ENCODE measurements around the gene TBX1.

The TBX1 gene

DNA sequence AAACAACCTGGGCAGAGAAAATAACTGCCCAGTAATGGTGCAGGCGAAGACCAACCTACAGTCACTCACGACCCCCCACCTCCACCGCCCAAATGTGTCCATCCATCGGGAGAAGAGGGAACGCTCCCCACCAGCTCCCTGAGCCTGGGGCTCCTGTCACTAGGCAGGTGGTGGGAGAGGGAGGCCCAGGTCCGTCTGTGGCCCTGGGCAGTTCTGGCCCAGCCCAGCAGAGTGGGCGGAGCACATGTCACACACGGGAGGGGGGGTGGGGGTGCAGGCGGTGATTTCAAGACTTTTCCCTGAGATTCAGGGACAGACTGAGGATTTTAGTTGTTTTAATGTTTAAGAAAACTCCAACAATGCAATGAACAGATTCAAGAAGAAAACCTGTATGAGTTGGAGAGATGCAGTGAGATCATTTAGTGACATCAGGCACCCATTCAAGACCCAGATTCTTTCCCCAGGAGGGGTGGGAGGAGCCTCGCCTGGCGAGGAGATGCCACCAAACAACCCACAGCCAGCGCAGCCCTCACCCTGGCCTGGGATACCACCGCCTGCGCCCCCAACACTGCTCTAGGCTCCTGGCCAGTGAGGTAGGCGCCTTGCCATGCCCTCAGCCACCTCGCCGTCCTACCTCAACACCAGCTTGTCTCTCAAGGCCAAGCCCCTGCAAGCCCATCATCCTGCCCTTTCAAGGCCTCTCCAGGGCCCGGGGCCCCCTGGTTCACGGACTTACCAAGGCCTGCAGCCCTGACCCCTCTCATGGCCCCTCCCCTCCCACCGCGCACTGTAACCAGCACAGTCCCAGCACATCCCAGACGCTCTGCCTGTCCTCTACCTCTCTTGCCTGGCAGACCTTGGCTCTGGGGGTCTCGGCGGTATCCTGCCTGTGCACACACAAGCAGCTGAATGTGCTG is 36.8 kb downstream of the TBX1 start:
- no peak for DNase-seq (ENCODE audit: extremely low read depth in 1 of 2, low read depth in 1 of 2)

DNA sequence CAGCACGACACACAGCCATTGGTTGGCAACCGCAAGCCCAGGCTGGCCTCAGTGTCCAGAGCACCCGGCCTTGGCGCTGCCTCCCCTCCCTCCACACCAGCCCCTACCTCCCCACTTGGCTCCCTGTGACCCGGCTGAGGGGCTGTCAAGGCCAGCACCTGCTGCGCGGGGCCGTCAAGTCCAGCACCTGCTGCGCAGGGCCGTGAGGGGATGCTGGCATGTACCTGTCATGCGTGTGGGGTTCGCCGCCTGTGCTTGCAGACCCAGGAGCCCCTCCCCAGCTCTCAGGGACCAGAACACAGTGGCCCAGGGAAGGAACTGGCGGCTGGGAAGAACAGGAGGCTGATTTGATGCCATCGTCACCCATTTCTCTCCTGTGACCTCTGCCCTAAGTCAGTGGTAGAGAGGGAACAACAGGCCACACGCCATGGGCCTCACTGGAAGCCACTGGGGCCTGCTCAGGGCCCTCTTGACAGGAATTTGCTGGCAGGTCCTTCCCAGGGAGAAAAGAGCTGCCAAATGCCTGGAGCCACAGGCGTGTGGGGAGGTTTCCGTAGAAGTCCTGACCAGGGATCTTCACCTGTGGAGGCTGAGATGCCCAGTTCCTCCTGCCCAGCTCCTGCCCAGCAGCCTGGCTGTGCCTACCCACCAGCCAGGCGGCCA is 37.6 kb downstream of the TBX1 start:
- no peak for DNase-seq (ENCODE audit: extremely low read depth in 1 of 2, low read depth in 1 of 2)

DNA sequence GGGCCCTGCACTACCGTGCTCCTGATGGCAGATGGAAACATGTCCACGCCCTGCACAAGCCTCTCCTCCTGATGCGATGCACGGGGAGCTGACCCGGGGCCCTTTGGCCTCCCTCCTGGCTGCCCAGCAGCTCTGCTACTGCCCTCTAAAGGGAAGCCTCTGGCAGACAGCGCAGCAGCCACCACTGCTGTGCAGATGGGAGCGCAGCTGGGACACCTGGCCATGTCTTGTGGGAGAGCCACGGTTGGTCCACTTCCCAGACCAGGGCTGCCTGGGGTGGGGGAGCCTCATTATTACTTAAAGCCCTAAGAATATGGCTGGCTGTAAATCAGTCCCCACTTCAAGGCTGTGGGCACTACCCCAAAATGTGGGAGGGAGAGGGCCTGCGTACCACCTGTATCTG is 38.3 kb downstream of the TBX1 start:
- no peak for DNase-seq (ENCODE audit: extremely low read depth in 1 of 2, low read depth in 1 of 2)

DNA sequence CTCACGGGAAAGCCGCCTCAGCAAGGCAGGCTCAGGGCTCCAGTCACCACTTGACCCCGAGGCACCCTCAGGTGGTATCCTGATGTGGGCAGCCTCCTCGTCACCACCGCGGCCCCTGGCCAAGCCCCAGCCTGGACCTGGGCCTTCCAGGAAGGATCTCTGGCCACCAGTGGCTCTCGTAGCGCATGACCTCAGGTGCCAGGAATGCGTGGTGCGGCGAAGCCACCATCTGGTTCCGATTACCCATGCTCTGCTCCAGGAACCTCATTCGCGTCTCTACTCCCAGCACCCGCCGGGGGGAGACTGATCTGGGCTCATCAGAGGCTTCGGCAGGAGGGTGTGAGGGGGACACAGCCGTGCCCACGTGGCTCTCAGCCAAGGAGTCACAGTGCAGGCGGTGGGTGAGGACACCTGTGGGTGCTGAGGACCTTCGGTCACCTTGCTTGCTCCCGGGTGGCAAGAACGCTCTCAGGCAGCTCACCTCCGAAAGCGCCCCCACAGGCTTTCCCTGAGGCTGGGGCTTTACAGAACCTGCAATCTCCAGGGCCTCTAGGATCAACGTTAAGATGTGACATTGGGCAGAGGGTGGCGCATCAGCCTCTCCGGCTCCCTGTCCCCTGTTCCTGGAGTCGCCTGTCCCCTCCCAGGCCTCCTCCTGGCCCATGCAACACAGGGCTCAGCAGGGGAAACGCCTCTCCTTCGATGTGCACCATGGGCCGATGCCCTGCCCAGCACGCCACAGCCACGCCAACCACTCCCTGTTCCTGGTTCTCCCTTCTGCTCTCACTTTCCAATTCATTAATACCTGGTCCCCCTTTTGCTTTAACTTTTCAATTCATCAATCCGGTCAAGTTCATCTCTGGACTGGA is 39.0 kb downstream of the TBX1 start:
- DNase-seq (ENCODE audit: extremely low read depth in 1 of 2, low read depth in 1 of 2) = no peak

DNA sequence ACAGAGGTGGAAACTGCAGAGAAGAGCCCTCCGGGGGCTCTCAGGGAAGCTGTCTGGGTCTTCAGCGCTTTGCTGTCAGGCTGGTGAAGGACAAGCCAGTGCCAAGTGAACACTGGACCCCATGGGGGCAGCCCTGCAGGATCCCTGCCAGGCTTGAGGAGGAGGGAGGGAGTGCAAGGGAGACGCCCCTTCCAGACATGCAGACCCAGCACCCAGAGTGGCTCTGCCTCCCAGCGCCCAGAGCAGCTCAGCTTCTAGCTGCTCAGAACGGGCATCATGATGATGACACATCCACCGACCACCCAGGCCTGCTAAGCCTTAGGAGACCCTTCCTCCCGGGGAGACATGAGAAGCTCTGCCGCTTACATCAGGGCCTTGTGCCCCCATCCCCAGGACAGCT is 39.7 kb downstream of the TBX1 start:
- no peak for DNase-seq (ENCODE audit: extremely low read depth in 1 of 2, low read depth in 1 of 2)

DNA sequence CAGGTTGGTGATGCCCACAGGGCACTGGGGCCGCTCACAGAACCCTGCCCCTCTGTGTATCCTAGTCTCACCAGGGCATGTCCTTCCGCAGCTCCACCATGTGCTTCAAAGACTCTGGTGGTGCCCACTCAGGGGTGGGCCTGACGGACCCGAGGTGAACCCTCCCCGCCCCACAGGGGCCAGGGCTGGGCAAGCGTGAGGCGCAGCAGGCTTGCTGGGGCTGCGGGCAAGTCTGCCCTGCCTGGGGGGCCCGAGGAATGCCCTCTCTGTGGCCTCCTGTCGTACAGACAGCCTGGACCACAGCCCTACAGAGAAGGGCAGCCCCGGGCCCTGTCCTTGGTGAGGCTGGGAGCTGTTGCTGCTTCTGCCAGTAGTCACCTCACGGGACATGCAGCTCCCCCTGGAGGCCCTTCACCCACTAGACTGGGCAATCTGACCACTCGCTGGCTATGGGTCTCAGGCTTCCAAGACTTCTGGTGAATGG is 40.2 kb downstream of the TBX1 start:
- no peak for DNase-seq (ENCODE audit: extremely low read depth in 1 of 2, low read depth in 1 of 2)

DNA sequence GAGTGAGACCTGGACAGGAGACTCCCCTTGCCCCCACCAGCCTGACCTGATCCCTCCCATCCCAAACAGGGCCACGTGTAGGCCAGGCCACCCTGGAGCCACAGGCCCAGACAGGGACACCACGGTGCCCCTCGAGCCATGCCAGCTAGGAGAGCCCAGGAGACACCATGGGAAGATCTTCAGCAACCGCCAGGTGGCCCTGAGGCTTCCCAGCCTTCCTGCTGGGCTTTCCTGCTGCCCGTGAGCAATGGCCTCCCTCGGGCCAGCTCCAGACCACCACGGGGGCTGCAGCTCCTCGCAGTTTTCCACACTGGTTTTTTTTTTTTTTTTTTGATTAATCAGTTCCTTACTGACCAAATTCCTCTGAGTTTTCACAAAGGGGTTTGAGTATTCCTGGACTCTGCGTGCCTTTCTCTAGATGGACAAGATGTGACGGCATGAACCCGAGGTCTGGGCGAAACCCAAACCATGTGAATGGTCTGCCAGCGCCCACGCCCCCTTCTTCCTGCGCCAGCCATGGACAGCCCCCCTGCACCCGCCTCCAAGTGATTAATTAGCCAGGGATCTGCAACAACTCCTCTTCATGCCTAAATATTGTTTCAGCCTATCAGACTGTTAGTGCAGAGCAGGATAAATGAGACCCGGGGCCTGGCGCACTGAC is 40.9 kb downstream of the TBX1 start:
- no peak for DNase-seq (ENCODE audit: extremely low read depth in 1 of 2, low read depth in 1 of 2)

DNA sequence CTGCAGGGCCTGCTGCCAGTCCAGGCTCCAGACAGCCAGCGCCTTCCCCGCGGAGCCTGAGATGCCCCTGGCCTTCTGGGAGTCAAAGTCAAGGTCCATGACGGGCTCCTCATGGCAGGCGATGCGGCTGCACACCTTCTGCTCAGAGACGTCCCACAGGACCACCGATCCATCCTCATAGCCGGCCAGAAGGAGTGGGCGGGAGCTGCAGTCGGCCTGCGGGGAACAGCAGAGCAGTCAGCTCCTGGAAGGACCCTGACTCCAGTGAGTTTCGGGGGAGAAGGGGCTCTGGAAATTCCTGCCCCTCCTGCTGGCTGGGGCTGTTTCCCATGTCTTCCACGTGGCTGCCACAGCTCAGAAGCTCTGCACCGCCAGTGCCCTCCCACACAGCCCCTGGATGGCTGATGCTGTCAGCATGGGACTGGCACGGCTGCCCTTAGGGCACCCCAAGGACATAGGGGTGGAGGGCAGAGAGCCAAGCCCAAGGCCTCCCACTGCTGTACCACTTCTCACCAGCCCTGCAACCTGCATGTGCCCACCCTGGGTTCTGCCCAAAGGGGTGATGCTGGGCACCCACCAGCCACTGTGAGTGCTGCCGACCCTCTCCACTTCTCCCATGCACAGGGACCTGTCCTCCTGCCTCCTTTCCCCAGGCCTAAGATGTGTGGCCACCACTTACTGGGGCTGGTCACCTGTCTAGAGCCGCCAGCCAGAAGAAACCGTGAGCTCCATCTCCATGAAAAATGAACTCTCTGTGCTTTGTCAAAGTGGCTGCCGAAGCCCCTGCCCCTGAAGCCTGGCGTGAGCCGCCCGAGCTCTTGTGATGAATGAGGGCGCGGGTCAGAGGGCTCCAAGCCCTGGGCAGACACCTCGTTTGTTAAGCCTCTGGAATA is 41.7 kb downstream of the TBX1 start:
- DNase-seq (ENCODE audit: extremely low read depth in 1 of 2, low read depth in 1 of 2) = no peak

DNA sequence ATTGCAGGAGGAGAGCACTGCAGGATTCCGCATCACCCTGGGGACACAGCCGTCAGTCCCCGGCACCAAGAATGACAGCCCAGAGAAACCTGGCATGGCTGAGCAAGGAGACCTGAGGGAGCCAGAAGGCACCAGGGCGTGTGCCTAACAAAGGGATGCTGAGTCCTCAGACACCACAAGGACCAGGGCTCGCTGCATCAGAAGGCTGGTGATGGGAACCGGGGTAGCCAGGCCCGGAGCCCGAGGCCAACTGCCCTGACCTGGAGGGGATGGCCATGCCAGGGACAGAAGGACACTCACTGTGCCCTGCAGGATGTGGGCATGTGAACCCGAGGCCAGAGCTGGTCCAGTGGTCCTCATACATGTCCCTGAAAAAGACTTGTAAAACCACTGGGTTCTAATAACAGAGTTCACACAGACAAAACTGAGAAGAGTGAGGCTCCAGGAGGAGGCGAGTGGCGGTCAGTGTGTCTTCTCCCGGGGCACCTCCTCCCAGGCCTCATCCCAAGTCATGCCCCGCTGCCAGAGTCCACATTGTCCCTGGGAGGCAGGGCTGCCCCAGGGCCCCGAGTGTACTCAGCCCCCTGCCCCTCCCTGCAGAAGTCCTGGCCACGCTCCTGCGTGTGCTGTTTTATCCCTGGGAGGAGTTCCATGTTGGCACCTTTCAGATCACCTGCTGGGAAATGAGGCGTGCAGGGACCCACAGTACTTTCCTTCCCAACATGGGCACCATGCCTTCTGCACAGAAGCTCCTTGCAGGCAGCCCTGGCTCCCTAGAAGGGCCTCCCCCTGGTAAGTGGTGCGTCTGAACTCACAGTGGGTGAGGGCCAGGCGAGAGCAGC is 42.5 kb downstream of the TBX1 start:
- no peak for DNase-seq (ENCODE audit: extremely low read depth in 1 of 2, low read depth in 1 of 2)

DNA sequence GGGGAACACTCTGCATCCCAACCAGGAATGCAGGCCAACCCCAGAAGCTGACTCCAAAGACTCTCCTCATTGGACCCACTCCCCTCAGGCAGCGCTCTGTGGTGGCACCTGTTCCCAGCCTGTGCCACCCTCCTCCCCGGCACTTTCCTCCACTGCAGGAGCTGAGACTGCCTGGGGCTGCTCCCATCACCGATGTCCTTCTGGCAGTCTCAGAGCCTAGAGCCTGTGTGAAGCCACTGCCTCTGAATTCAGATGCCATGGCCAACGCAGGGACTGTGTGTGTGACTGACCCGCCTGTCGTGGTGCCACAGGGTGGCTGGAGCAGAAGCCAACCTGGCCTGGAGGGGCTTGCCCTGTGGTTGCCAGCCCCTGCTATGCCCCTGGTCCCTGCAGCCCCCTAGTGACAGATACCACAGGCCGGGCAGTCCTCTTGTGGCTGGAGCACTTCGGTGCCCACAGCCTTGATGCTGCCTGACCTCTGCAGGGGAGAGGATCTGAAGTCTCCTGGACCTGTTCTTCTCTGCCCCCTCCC is 43.2 kb downstream of the TBX1 start:
- no peak for DNase-seq (ENCODE audit: extremely low read depth in 1 of 2, low read depth in 1 of 2)

DNA sequence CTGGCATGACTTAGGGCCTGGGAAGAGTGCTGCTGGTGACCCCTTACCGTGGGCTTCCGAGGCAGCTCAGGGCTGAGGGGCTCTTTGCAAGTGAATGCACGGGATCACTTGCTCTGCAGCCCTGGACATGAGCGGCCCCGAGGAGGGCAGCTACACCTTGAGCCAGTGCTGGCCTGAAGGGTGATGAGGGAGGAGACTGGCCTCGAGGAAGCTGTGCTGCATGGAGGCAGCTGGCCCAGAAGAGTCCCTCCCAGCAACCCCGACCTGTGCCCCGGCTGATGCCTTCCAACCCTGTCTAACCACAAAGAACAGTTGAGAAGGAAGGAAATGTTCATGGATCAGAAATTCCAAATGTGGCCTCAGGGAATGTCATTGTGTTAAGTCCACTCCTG is 45.2 kb downstream of the TBX1 start:
- DNase-seq (ENCODE audit: extremely low read depth in 1 of 2, low read depth in 1 of 2) = no peak

DNA sequence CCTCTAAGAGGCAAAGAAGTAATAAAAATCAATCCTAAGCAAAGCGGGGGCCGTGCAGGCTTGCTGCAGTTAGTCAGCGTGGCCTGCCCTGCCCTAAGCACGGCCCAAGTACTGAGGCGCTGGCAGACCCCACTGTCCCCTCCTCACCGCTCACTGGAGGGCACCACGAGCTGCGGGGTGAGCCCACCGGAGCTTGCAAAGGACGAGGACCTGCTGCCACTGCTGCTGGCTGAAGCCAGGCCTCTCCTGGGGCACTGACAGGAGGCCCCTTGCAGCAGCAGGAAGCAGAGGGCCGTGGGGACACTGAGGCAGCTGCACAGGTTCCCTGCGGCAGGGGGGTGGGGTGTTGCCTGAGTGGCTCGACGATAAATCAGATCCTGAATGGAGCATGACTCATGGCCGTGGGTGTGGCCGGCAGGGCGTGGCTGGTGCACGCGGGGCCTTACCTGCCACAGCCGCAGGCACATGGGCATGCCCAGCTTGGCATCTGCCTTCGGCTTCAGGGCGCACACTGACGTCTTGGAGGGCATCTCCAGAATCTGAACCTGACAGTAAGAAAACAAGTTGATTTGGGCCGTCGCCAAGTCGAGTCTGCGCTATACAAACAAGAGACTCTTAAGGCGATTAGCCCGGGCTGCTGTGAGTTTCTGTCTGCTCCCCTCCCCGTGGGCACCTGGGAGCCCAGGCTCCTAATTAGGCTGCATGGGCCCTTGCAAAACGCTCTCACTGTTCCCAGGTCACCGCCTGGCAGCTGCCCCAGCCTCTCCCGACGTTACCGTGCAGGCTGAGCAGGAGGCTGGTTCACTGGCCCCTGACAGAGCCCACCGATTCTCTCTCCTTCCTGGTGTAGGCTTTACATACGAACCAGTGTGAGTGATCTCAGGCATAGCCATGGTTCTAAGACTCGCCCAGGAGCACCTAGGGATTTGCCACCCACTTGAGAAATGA is 45.9 kb downstream of the TBX1 start:
- DNase-seq (ENCODE audit: extremely low read depth in 1 of 2, low read depth in 1 of 2) = no peak

DNA sequence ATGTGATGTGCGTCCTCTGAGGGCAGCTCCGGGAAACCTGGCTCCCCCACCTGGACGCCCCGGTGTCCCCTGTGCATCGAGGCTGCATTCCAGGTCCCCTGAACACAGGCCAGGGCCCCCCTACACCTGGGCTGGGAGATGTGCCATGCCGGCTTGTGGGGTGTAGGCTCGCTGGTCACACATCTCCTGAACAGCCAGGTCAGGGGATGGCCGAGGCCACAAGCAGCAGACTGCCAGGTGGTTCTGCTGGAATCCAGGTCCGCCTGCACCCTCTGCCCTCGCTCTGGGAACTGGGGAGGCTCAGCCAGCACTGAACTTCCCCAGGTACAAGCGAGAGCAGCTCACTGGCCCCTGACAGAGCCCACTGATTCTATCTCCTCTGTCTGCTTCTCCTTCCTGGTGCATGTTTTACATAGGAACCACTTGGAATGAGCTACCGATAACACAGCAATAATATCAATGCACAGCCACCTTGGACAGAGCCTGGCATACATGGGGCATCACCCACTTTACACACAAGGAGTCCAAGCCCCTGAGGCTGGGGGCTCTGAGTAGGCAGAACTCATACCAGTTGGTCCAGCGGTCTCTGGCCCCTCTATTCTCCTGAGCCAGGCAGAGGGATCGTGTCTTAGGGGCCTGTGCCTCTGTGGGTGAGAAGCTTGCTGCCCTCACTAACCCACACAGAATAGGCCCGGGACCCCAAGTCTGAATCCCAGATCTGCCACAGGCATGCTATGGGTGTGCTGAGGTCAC is 46.8 kb downstream of the TBX1 start:
- DNase-seq (ENCODE audit: extremely low read depth in 1 of 2, low read depth in 1 of 2) = no peak

DNA sequence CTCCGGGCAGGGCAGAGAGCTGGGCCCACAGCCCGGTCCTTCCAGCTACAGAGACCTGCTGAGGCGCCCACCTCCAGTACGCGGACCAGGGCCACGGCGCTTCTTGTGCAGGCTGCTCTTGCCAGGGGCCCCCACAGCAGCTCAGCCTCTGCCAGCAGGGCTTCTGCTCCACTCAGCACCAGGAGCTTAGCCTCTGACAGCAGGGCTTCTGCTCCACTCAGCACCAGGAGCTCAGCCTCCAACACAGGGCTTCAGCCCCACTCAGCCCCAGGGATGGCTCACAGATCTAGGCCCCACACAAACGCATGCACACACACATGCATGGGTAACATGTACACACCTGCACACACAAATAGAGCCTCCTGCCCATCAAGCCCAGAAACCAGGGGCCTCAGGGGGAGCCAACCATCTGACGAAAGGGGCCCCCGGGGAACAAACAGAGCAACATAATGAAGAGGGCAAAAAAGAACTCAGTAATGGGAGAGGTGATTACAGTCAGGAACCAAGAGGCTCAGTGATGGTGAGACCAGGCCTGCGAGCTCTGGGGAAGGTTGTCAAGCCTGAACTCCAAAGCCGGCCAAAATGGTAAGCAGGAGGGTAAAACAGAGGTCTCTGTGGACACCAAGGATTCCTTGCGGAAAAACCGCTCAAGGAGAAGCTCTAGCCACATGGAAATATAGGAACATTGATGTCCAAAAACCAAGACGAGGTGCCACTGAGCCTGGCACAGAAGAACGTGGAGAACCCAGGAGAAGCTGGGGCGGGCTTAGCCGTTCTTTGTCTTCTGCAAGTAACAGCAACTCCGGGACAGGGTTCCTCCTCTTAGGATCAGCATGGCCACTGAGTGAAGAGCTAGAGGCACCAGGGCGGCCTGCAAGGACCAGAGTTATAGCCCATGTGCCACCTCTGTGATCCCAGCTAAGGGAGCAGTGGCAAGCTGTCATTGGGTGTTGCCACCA is 47.6 kb downstream of the TBX1 start:
- no peak for DNase-seq (ENCODE audit: extremely low read depth in 1 of 2, low read depth in 1 of 2)

DNA sequence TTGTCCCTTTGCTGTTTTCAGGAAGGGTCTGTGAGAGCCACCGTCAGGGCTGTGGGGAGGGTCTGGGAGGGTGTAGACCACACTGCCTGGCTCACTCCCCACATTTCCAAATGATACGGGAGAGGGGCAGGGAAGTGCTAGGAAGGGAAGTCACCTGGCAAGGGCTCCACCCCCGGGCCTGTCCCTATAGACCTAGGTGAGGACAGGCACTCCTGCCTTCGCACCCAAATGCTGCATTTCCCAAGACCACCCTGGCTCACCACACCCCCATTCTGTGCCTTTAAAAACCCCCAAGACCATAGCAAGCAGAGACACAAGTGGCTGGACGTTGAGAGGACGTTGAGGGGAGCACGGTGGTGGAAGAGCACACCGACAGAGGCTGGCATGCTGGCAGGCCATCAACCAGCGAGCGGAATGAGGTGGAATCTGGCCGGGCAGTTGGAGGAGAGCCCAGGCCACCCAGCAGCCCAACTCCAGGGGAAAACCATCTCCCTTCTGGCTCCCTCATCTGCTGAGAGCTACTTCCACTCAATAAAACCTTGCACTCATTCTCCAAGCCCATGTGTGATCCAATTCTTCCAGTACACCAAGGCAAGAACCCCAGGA is 48.4 kb downstream of the TBX1 start:
- DNase-seq (ENCODE audit: extremely low read depth in 1 of 2, low read depth in 1 of 2) = no peak

Measured in activated CD8-positive, alpha-beta memory T cell treated with anti-CD3 and anti-CD28 coated beads for 1 hour (primary cell).